ENCODE measurements around the gene CDC73.

- TF ChIP-seq POLR2AphosphoS5 (IDR thresholded peaks at IDR 0.05; ENCODE audit: low read depth, low read length) (no peak), ZNF33A (CRISPR knock-in tag; IDR thresholded peaks at IDR 0.05; ENCODE audit: borderline replicate concordance) (no peak), CBX5 (CRISPR knock-in tag; IDR thresholded peaks at IDR 0.05; ENCODE audit: borderline replicate concordance) (no peak), ZNF367 (CRISPR knock-in tag; IDR thresholded peaks at IDR 0.05; ENCODE audit: borderline replicate concordance) (no peak), MAZ (IDR thresholded peaks at IDR 0.05; ENCODE audit: borderline replicate concordance, low read depth, low read length) (no peak), MAZ (CRISPR knock-in tag; IDR thresholded peaks at IDR 0.05; ENCODE audit: low read depth) (no peak), RAD21 (CRISPR knock-in tag; IDR thresholded peaks at IDR 0.05) (no peak), DPF2 (CRISPR knock-in tag; IDR thresholded peaks at IDR 0.05; ENCODE audit: borderline replicate concordance, low read depth) (no peak), POLR2A (IDR thresholded peaks at IDR 0.05; ENCODE audit: insufficient read depth in 1 of 2, low read depth in 2 of 2, low read length in 2 of 2) (no peak), TBL1XR1 (IDR thresholded peaks at IDR 0.05; ENCODE audit: borderline replicate concordance, low read length, partially characterized antibody) (no peak), REPIN1 (CRISPR knock-in tag; IDR thresholded peaks at IDR 0.05; ENCODE audit: borderline replicate concordance, low read depth) (no peak), ZNF761 (CRISPR knock-in tag; conservative IDR thresholded peaks at IDR 0.05) (no peak), ZMYM3 (CRISPR knock-in tag; IDR thresholded peaks at IDR 0.05) (no peak)
Measured at GRCh38 chr1:193242000-193242399, 120.2 kb downstream of the CDC73 start.

Data from HepG2 (cell line).